DOHH2 (cell line): ENCODE measurements around the gene AKAP13.

ENCODE experiments used
- H3F3A ChIP-seq: fragments of 200-600 bp; sonication (generic), shearing (Covaris generic); 2 replicates; pipeline ENCODE4 v1.6.0; 2016; ENCODE audit warnings: antibody characterized with exemption, mild to moderate bottlenecking; ENCODE audit not compliant: control insufficient read depth, insufficient read depth
- H3K27ac ChIP-seq: fragments of 200-600 bp; sonication (generic); 2 replicates; pipeline ENCODE4 v1.5.1; 2014; ENCODE audit warnings: low read depth, mild to moderate bottlenecking, low read length, moderate library complexity
- H3K27me3 ChIP-seq: fragments of 200-600 bp; sonication (generic); 2 replicates; pipeline ENCODE4 v1.6.1; 2014; ENCODE audit warnings: mild to moderate bottlenecking, low read length, mixed read lengths; ENCODE audit not compliant: control insufficient read depth
- H3K36me3 ChIP-seq: fragments of 200-600 bp; sonication (generic); 2 replicates; pipeline ENCODE4 v1.6.1; 2014; ENCODE audit warnings: mild to moderate bottlenecking, low read length, moderate library complexity, mixed read lengths; ENCODE audit not compliant: control insufficient read depth
- H3K4me1 ChIP-seq: fragments of 200-600 bp; sonication (generic); 2 replicates; pipeline ENCODE4 v1.6.1; 2014; ENCODE audit warnings: mild to moderate bottlenecking, low read length, mixed read lengths; ENCODE audit not compliant: control insufficient read depth
- H3K4me2 ChIP-seq: fragments of 200-600 bp; sonication (generic); 2 replicates; pipeline ENCODE4 v1.6.0; 2014; ENCODE audit warnings: mild to moderate bottlenecking, low read length, moderate library complexity
- H3K4me3 ChIP-seq: fragments of 200-600 bp; sonication (generic); 2 replicates; pipeline ENCODE4 v1.5.1; 2014; ENCODE audit warnings: mild to moderate bottlenecking, low read length, mixed read lengths
- H3K79me2 ChIP-seq: fragments of 200-600 bp; sonication (generic); 2 replicates; pipeline ENCODE4 v1.6.1; 2014; ENCODE audit warnings: mild to moderate bottlenecking, low read length, mixed read lengths; ENCODE audit not compliant: control insufficient read depth
- H3K9me2 ChIP-seq: fragments of 200-600 bp; sonication (generic); replicated peaks from 2 replicates; pipeline ENCODE4 v1.6.1; 2014; ENCODE audit warnings: mild to moderate bottlenecking, low read length, mixed read lengths; ENCODE audit not compliant: control insufficient read depth
- H3K9me3 ChIP-seq: fragments of 200-600 bp; sonication (generic); 2 replicates; pipeline ENCODE4 v1.6.1; 2014; ENCODE audit warnings: antibody characterized with exemption, low read length, mixed read lengths; ENCODE audit not compliant: control insufficient read depth, insufficient read depth
- H4K20me1 ChIP-seq: fragments of 200-600 bp; sonication (generic); 2 replicates; pipeline ENCODE4 v1.6.0; 2014; ENCODE audit warnings: low read depth, mild to moderate bottlenecking, antibody characterized with exemption, low read length, moderate library complexity; ENCODE audit not compliant: control insufficient read depth, insufficient read depth
- CTCF ChIP-seq: fragments of 200-600 bp; sonication (generic); IDR thresholded peaks from one replicate; pipeline ENCODE4 v1.5.1; 2014; ENCODE audit warnings: antibody characterized with exemption, mild to moderate bottlenecking, low read depth, low read length; ENCODE audit not compliant: poor library complexity, severe bottlenecking
- EZH2phosphoT487 ChIP-seq: fragments of 200-600 bp; sonication (generic); IDR thresholded peaks from 2 replicates; pipeline ENCODE4 v1.6.1; 2017; ENCODE audit warnings: borderline replicate concordance, mild to moderate bottlenecking, antibody characterized with exemption, low read length, moderate library complexity, mixed read lengths

Gene AKAP13

GRCh38 chr15:85757073-85757938 is 376.9 kb downstream of the AKAP13 start:
- H3K4me3 ChIP-seq, result no peak overlapping the region
- no peaks in the 10 kb centered on the region for H3K9me2 ChIP-seq
- no peaks in the 10 kb centered on the region for H3K9me3 ChIP-seq
- H3K36me3 ChIP-seq, result no peaks in the 10 kb centered on the region
- no peak overlapping the region for H3K4me2 ChIP-seq
- H3K27me3 ChIP-seq, result no peaks in the 10 kb centered on the region
- no peaks in the 10 kb centered on the region for H3F3A ChIP-seq
- H3K27ac ChIP-seq, result no peak overlapping the region
- no peaks in the 10 kb centered on the region for H4K20me1 ChIP-seq
- TF ChIP-seq EZH2phosphoT487 (no peak), CTCF (no peak)
- no peaks in the 10 kb centered on the region for H3K79me2 ChIP-seq
- no peaks in the 10 kb centered on the region for H3K4me1 ChIP-seq

GRCh38 chr15:85757939-85758654 is 377.7 kb downstream of the AKAP13 start:
- Histone ChIP-seq H3K4me1 (no peaks in the 10 kb centered on the region), H3K4me2 (no peak overlapping the region), H3K9me3 (no peaks in the 10 kb centered on the region), H3K36me3 (no peaks in the 10 kb centered on the region), H4K20me1 (no peaks in the 10 kb centered on the region), H3K4me3 (no peak overlapping the region), H3K79me2 (no peaks in the 10 kb centered on the region), H3K27me3 (no peaks in the 10 kb centered on the region), H3K27ac (no peak overlapping the region), H3K9me2 (no peaks in the 10 kb centered on the region), H3F3A (no peaks in the 10 kb centered on the region)
- TF ChIP-seq EZH2phosphoT487 (no peak), CTCF (no peak)

- H3K79me2 ChIP-seq, result no peaks in the 10 kb centered on the region
- TF ChIP-seq EZH2phosphoT487 (no peak), CTCF (no peak)
- H3K4me2 ChIP-seq, result no peak overlapping the region
- no peaks in the 10 kb centered on the region for H3K9me2 ChIP-seq
- H3K36me3 ChIP-seq, result no peaks in the 10 kb centered on the region
- H3K27ac ChIP-seq, result no peak overlapping the region
- H3K27me3 ChIP-seq, result no peaks in the 10 kb centered on the region
- H3K9me3 ChIP-seq, result no peaks in the 10 kb centered on the region
- H4K20me1 ChIP-seq, result no peaks in the 10 kb centered on the region
- H3F3A ChIP-seq, result no peaks in the 10 kb centered on the region
- H3K4me3 ChIP-seq, result no peak overlapping the region
- H3K4me1 ChIP-seq, result no peaks in the 10 kb centered on the region
These were observed 378.2 kb downstream of the AKAP13 start for GRCh38 chr15:85758655-85758978.
